H9 (cell line): ENCODE measurements around the gene TMEM147. TPM values are rescaled to one million over a fixed set of nuclear protein-coding genes. Genes with fewer than 3 reads are reported as not detected.

Source experiments
- DNase-seq: peaks from one replicate; pipeline ENCODE4 v3.0.0-alpha.2; 2017
- H2AFZ ChIP-seq: one replicate; pipeline ENCODE4 v1.6.1; 2013; ENCODE audit warnings: mild to moderate bottlenecking, low read length, control low read depth, moderate library complexity
- H2AK5ac ChIP-seq: 2 replicates; pipeline ENCODE4 v1.6.1; 2013; ENCODE audit warnings: low read length, control low read depth, mixed read lengths; ENCODE audit not compliant: insufficient read length
- H2BK120ac ChIP-seq: one replicate; pipeline ENCODE4 v1.6.1; 2013; ENCODE audit warnings: low read depth, mild to moderate bottlenecking, low read length, control low read depth, inconsistent platforms; ENCODE audit not compliant: poor library complexity, severe bottlenecking
- H2BK12ac ChIP-seq: 2 replicates; pipeline ENCODE4 v1.6.1; 2013; ENCODE audit warnings: low read length, control low read depth, mixed read lengths, low read depth; ENCODE audit not compliant: insufficient read length
- H2BK15ac ChIP-seq: 2 replicates; pipeline ENCODE4 v1.6.1; 2013; ENCODE audit warnings: low read depth, low read length, control low read depth
- H2BK20ac ChIP-seq: one replicate; pipeline ENCODE4 v1.6.1; 2013; ENCODE audit warnings: low read depth, mild to moderate bottlenecking, low read length, control low read depth, inconsistent platforms; ENCODE audit not compliant: poor library complexity, severe bottlenecking
- H2BK5ac ChIP-seq: 2 replicates; pipeline ENCODE4 v1.6.1; 2013; ENCODE audit warnings: low read length, control low read depth, mixed read lengths; ENCODE audit not compliant: insufficient read length
- H3K14ac ChIP-seq: 2 replicates; pipeline ENCODE4 v1.6.1; 2013; ENCODE audit warnings: low read length, control low read depth; ENCODE audit not compliant: insufficient read depth
- H3K18ac ChIP-seq: 2 replicates; pipeline ENCODE4 v1.6.1; 2013; ENCODE audit warnings: low read depth, mild to moderate bottlenecking, mixed read lengths, low read length, control low read depth; ENCODE audit not compliant: insufficient read length
- H3K23ac ChIP-seq: 2 replicates; pipeline ENCODE4 v1.6.1; 2013; ENCODE audit warnings: low read length, control low read depth, mixed read lengths, low read depth; ENCODE audit not compliant: insufficient read length
- H3K23me2 ChIP-seq: 2 replicates; pipeline ENCODE4 v1.6.1; 2013; ENCODE audit warnings: low read depth, mild to moderate bottlenecking, mixed read lengths, low read length, control low read depth; ENCODE audit not compliant: insufficient read length, poor library complexity, severe bottlenecking
- H3K27ac ChIP-seq: 2 replicates; pipeline ENCODE4 v1.5.1; 2013; ENCODE audit warnings: low read length, control low read depth, mixed read lengths, low read depth; ENCODE audit not compliant: insufficient read length
- H3K27me3 ChIP-seq: 2 replicates; pipeline ENCODE4 v1.6.1; 2013; ENCODE audit warnings: low read length, control low read depth, inconsistent platforms; ENCODE audit not compliant: insufficient read depth
- H3K4ac ChIP-seq: 2 replicates; pipeline ENCODE4 v1.6.1; 2013; ENCODE audit warnings: low read depth, mild to moderate bottlenecking, control low read depth, inconsistent platforms, low read length, moderate library complexity
- H3K4me1 ChIP-seq: 2 replicates; pipeline ENCODE4 v1.6.1; 2013; ENCODE audit warnings: low read length, control low read depth, inconsistent platforms; ENCODE audit not compliant: insufficient read depth
- H3K4me2 ChIP-seq: 2 replicates; pipeline ENCODE4 v1.6.1; 2013; ENCODE audit warnings: low read length, control low read depth, mixed read lengths; ENCODE audit not compliant: insufficient read length, insufficient read depth
- H3K56ac ChIP-seq: 2 replicates; pipeline ENCODE4 v1.6.1; 2013; ENCODE audit warnings: low read depth, mild to moderate bottlenecking, mixed read lengths, low read length, control low read depth; ENCODE audit not compliant: insufficient read length
- H3K79me1 ChIP-seq: 2 replicates; pipeline ENCODE4 v1.6.1; 2013; ENCODE audit warnings: low read depth, mild to moderate bottlenecking, moderate library complexity, low read length, control low read depth, inconsistent platforms; ENCODE audit not compliant: insufficient read depth, poor library complexity, severe bottlenecking
- H3K79me2 ChIP-seq: 2 replicates; pipeline ENCODE4 v1.6.1; 2013; ENCODE audit warnings: low read length, control low read depth, inconsistent platforms; ENCODE audit not compliant: insufficient read depth
- H3K9ac ChIP-seq: 2 replicates; pipeline ENCODE4 v1.6.1; 2013; ENCODE audit warnings: low read length, control low read depth, mixed read lengths; ENCODE audit not compliant: insufficient read length; ENCODE audit errors: extremely low read depth
- H3K9me3 ChIP-seq: one replicate; pipeline ENCODE4 v1.6.1; 2013; ENCODE audit warnings: low read depth, low read length, inconsistent platforms; ENCODE audit not compliant: control insufficient read depth
- H3T11ph ChIP-seq: one replicate; pipeline ENCODE4 v1.6.1; 2013; ENCODE audit warnings: mild to moderate bottlenecking, low read length, control low read depth, inconsistent platforms
- H4K20me1 ChIP-seq: one replicate; pipeline ENCODE4 v1.6.1; 2013; ENCODE audit not compliant: control insufficient read depth, insufficient read length, insufficient read depth
- H4K5ac ChIP-seq: 2 replicates; pipeline ENCODE4 v1.6.1; 2013; ENCODE audit warnings: low read depth, mild to moderate bottlenecking, mixed read lengths, low read length, control low read depth; ENCODE audit not compliant: insufficient read length
- H4K8ac ChIP-seq: replicated peaks from 2 replicates; pipeline ENCODE4 v1.6.1; 2013; ENCODE audit warnings: low read length, control low read depth, mixed read lengths, low read depth; ENCODE audit not compliant: insufficient read length
- H4K91ac ChIP-seq: 2 replicates; pipeline ENCODE4 v1.6.1; 2013; ENCODE audit warnings: low read depth, mild to moderate bottlenecking, moderate library complexity, mixed read lengths, low read length, control low read depth; ENCODE audit not compliant: insufficient read length
- H3K27ac Mint-ChIP-seq, 3 experiments: 2 replicates in 2 of 3; 3 replicates in 1 of 3; pipeline ENCODE4 v1.8.0; 2020 to 2021; ENCODE audit warnings: mixed read lengths in 3 of 3, mild to moderate bottlenecking in 1 of 3, moderate library complexity in 1 of 3
- H3K27me3 Mint-ChIP-seq: 2 replicates; pipeline ENCODE4 v1.8.0; 2021; ENCODE audit warnings: low read depth, mild to moderate bottlenecking, moderate library complexity, mixed read lengths
- H3K36me3 Mint-ChIP-seq, 3 experiments: 2 replicates in 2 of 3; 3 replicates in 1 of 3; pipeline ENCODE4 v1.8.0; 2020 to 2021; ENCODE audit warnings: low read depth in 3 of 3, mixed read lengths in 3 of 3; ENCODE audit not compliant: insufficient read depth in 1 of 3
- H3K4me1 Mint-ChIP-seq, 2 experiments: 2 replicates each; pipeline ENCODE4 v1.8.0; 2020; ENCODE audit warnings: mixed read lengths in 2 of 2
- H3K4me3 Mint-ChIP-seq, 2 experiments: 2 replicates in 1 of 2; 3 replicates in 1 of 2; pipeline ENCODE4 v1.8.0; 2020 to 2021; ENCODE audit warnings: mild to moderate bottlenecking in 2 of 2, mixed read lengths in 2 of 2, moderate library complexity in 1 of 2
- H3K9me3 Mint-ChIP-seq, 2 experiments: 2 replicates in 1 of 2; 3 replicates in 1 of 2; pipeline ENCODE4 v1.8.0; 2020; ENCODE audit warnings: mild to moderate bottlenecking in 2 of 2, mixed read lengths in 2 of 2, moderate library complexity in 1 of 2
- CTCF ChIP-seq: fragments of 200-600 bp; sonication (generic); conservative IDR thresholded peaks from 3 replicates; pipeline ENCODE4 v1.8.0; 2021; ENCODE audit warnings: antibody characterized with exemption, mild to moderate bottlenecking
- WGBS: extraction: QIAGEN DNeasy Blood & Tissue Kit; methylation state at CpG from one replicate; pipeline ENCODE4 v1.1.7; 2013; ENCODE audit warnings: missing lambda C conversion rate, low lambda C conversion rate, mixed read lengths; ENCODE audit not compliant: insufficient read length; ENCODE audit errors: extremely low coverage; 5-methylcytosine and 5-hydroxymethylcytosine counted together
- total RNA-seq: library from RNA; stranded (reverse); gene quantifications from 2 replicates; pipeline ENCODE4 v1.2.1, GENCODE V29; 2021

The TMEM147 gene
- total RNA-seq, 1 experiment from 2014 or later: 125 TPM

- Histone ChIP-seq H3K27me3 (no peaks in the 10 kb centered on the region), H3K9me3 (no peaks in the 10 kb centered on the region), H2BK120ac (no peak overlapping the region), H4K5ac (no peak overlapping the region), H2AFZ (no peak overlapping the region), H2AK5ac (no peak overlapping the region), H2BK15ac (no peak overlapping the region), H3K9ac (no peak overlapping the region), H3T11ph (no peak overlapping the region), H3K23me2 (peaks cover 13% of the 10 kb centered on the region), H2BK5ac (no peak overlapping the region), H3K23ac (no peak overlapping the region), H4K8ac (no peak overlapping the region), H3K4ac (no peak overlapping the region), H3K79me2 (peaks cover 3% of the 10 kb centered on the region; the same call in 1 of the 2 replicates), H3K4me1 (peaks cover 4% of the 10 kb centered on the region; the same call in 1 of the 2 replicates), H3K56ac (no peak overlapping the region), H3K4me2 (no peak overlapping the region), H3K18ac (no peak overlapping the region), H4K91ac (no peak overlapping the region), H4K20me1 (no peaks in the 10 kb centered on the region), H3K79me1 (no peaks in the 10 kb centered on the region), H2BK20ac (no peak overlapping the region), H2BK12ac (no peak overlapping the region), H3K27ac (no peak overlapping the region), H3K14ac (no peak overlapping the region)
- no CpG with 5 or more reads among the region's 6 CpGs for WGBS
- Mint-ChIP-seq H3K27me3 (peaks cover 8% of the 10 kb centered on the region), H3K4me1 (peaks cover 20 to 26% of the 10 kb centered on the region in 2 experiments), H3K27ac (peak overlapping the region; percentile 50 to 81 (median 79); a peak in 3 of 7 replicates), H3K9me3 (no peaks in the 10 kb centered on the region), H3K4me3 (peak overlapping the region in 1 of 2 experiments; percentile 16; a peak in 4 of 5 replicates), H3K36me3 (peaks cover 7 to 43% (median 21%) of the 10 kb centered on the region in 3 experiments; a peak in 6 of 7 replicates)
- DNase-seq: peak; percentile 79
- peak; percentile 85 for TF ChIP-seq CTCF
These were observed 3.9 kb downstream of the TMEM147 start for GRCh38 chr19:35549174-35549788.
